DOHH2 (cell line): ENCODE data around the gene MTOR.
A peak's percentile ranks its signal among the peaks of the same experiment; 100 is the strongest.
"Not testable (repeated sequence)": the region's sequence is repeated elsewhere in the genome, so short reads cannot be mapped to it uniquely, and the experiment has no call there.

Experiments used
- H3F3A ChIP-seq: fragments of 200-600 bp; sonication (generic), shearing (Covaris generic); 2 replicates; pipeline ENCODE4 v1.6.0; 2016; ENCODE audit warnings: antibody characterized with exemption, mild to moderate bottlenecking; ENCODE audit not compliant: control insufficient read depth, insufficient read depth
- H3K27ac ChIP-seq: fragments of 200-600 bp; sonication (generic); 2 replicates; pipeline ENCODE4 v1.5.1; 2014; ENCODE audit warnings: low read depth, mild to moderate bottlenecking, low read length, moderate library complexity
- H3K27me3 ChIP-seq: fragments of 200-600 bp; sonication (generic); 2 replicates; pipeline ENCODE4 v1.6.1; 2014; ENCODE audit warnings: mild to moderate bottlenecking, low read length, mixed read lengths; ENCODE audit not compliant: control insufficient read depth
- H3K36me3 ChIP-seq: fragments of 200-600 bp; sonication (generic); 2 replicates; pipeline ENCODE4 v1.6.1; 2014; ENCODE audit warnings: mild to moderate bottlenecking, low read length, moderate library complexity, mixed read lengths; ENCODE audit not compliant: control insufficient read depth
- H3K4me1 ChIP-seq: fragments of 200-600 bp; sonication (generic); 2 replicates; pipeline ENCODE4 v1.6.1; 2014; ENCODE audit warnings: mild to moderate bottlenecking, low read length, mixed read lengths; ENCODE audit not compliant: control insufficient read depth
- H3K4me2 ChIP-seq: fragments of 200-600 bp; sonication (generic); 2 replicates; pipeline ENCODE4 v1.6.0; 2014; ENCODE audit warnings: mild to moderate bottlenecking, low read length, moderate library complexity
- H3K4me3 ChIP-seq: fragments of 200-600 bp; sonication (generic); 2 replicates; pipeline ENCODE4 v1.5.1; 2014; ENCODE audit warnings: mild to moderate bottlenecking, low read length, mixed read lengths
- H3K79me2 ChIP-seq: fragments of 200-600 bp; sonication (generic); 2 replicates; pipeline ENCODE4 v1.6.1; 2014; ENCODE audit warnings: mild to moderate bottlenecking, low read length, mixed read lengths; ENCODE audit not compliant: control insufficient read depth
- H3K9me2 ChIP-seq: fragments of 200-600 bp; sonication (generic); replicated peaks from 2 replicates; pipeline ENCODE4 v1.6.1; 2014; ENCODE audit warnings: mild to moderate bottlenecking, low read length, mixed read lengths; ENCODE audit not compliant: control insufficient read depth
- H3K9me3 ChIP-seq: fragments of 200-600 bp; sonication (generic); 2 replicates; pipeline ENCODE4 v1.6.1; 2014; ENCODE audit warnings: antibody characterized with exemption, low read length, mixed read lengths; ENCODE audit not compliant: control insufficient read depth, insufficient read depth
- H4K20me1 ChIP-seq: fragments of 200-600 bp; sonication (generic); 2 replicates; pipeline ENCODE4 v1.6.0; 2014; ENCODE audit warnings: low read depth, mild to moderate bottlenecking, antibody characterized with exemption, low read length, moderate library complexity; ENCODE audit not compliant: control insufficient read depth, insufficient read depth
- EZH2phosphoT487 ChIP-seq: fragments of 200-600 bp; sonication (generic); IDR thresholded peaks from 2 replicates; pipeline ENCODE4 v1.6.1; 2017; ENCODE audit warnings: borderline replicate concordance, mild to moderate bottlenecking, antibody characterized with exemption, low read length, moderate library complexity, mixed read lengths
- TF ChIP-seq, protein P1 (sequence below): fragments of 200-600 bp; sonication (generic); IDR thresholded peaks from one replicate; pipeline ENCODE4 v1.5.1; 2014; ENCODE audit warnings: antibody characterized with exemption, mild to moderate bottlenecking, low read depth, low read length; ENCODE audit not compliant: poor library complexity, severe bottlenecking

Gene MTOR

DNA sequence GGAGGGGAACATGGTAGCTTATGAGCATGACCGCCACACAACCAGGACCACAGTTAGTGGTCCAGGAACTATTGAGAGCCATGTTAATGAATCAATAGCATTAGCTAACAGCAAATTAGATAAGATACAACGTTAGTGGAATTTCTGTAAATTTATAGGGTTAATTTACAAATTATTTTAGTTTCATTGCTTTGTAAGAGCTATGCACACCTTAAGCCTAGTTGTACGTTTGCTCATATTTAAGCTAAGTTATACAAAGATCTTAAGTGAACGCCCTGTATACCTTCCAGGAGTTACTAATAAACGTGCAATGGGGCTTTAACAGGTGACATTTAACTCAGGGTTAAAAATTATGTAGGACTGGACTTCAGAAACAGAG, 163.4 kb downstream of the MTOR start:
- H3K4me3 ChIP-seq = peak overlapping the region; percentile 95
- H3K27me3 ChIP-seq = no peaks in the 10 kb centered on the region
- no peaks in the 10 kb centered on the region for H4K20me1 ChIP-seq
- H3F3A ChIP-seq = peaks cover 6% of the 10 kb centered on the region
- peak overlapping the region; percentile 53; the same call in 1 of the 2 replicates for H3K27ac ChIP-seq
- H3K9me2 ChIP-seq = no peaks in the 10 kb centered on the region
- H3K4me1 ChIP-seq = peaks cover 16% of the 10 kb centered on the region
- H3K79me2 ChIP-seq = peaks cover 30% of the 10 kb centered on the region
- H3K4me2 ChIP-seq = peak overlapping the region; percentile 71
- H3K9me3 ChIP-seq = no peaks in the 10 kb centered on the region
- H3K36me3 ChIP-seq = peaks cover 35% of the 10 kb centered on the region
- TF ChIP-seq EZH2phosphoT487 = no peak
- TF ChIP-seq, protein P1, sequence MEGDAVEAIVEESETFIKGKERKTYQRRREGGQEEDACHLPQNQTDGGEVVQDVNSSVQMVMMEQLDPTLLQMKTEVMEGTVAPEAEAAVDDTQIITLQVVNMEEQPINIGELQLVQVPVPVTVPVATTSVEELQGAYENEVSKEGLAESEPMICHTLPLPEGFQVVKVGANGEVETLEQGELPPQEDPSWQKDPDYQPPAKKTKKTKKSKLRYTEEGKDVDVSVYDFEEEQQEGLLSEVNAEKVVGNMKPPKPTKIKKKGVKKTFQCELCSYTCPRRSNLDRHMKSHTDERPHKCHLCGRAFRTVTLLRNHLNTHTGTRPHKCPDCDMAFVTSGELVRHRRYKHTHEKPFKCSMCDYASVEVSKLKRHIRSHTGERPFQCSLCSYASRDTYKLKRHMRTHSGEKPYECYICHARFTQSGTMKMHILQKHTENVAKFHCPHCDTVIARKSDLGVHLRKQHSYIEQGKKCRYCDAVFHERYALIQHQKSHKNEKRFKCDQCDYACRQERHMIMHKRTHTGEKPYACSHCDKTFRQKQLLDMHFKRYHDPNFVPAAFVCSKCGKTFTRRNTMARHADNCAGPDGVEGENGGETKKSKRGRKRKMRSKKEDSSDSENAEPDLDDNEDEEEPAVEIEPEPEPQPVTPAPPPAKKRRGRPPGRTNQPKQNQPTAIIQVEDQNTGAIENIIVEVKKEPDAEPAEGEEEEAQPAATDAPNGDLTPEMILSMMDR = no peak

DNA sequence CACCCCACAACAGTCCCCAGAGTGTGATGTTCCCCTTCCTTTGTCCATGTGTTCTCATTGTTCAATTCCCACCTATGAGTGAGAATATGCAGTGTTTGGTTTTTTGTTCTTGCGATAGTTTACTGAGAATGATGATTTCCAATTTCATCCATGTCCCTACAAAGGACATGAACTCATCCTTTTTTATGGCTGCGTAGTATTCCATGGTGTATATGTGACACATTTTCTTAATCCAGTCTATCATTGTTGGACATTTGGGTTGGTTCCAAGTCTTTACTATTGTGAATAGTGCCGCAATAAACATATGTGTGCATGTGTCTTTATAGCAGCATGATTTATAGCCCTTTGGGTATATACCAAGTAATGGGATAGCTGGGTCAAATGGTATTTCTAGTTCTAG, 178.6 kb downstream of the MTOR start:
- not testable (repeated sequence) for H3K4me1 ChIP-seq, H4K20me1 ChIP-seq, H3F3A ChIP-seq, H3K27me3 ChIP-seq, H3K9me3 ChIP-seq, H3K79me2 ChIP-seq, H3K9me2 ChIP-seq, H3K4me2 ChIP-seq, H3K27ac ChIP-seq, H3K4me3 ChIP-seq
- H3K36me3 ChIP-seq = peaks cover 61% of the 10 kb centered on the region

DNA sequence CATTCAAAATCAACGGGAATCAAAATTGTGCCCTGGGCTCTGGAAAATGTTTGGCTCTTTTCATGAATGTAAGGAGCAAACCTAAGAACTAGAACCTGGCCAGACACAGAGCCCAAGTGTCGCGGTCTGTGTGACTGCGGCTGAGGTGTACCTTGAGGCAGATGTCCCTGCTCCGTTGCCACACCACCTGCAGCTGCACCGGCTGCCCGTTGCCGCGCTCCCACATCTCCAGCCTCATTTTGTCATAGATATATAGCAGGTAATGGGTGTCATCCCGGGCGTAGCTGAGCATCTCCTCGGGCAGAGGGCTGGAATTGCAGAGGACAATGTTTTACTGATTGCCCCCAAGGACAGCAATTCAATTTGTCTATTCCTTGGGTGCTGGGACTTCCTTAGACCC, 181.4 kb downstream of the MTOR start:
- Histone ChIP-seq H3K9me3 (no peaks in the 10 kb centered on the region), H3K27ac (no peak overlapping the region), H4K20me1 (no peaks in the 10 kb centered on the region), H3K4me1 (no peaks in the 10 kb centered on the region), H3K4me3 (no peak overlapping the region), H3F3A (no peaks in the 10 kb centered on the region), H3K27me3 (no peaks in the 10 kb centered on the region), H3K79me2 (no peaks in the 10 kb centered on the region), H3K36me3 (peaks cover 62% of the 10 kb centered on the region), H3K9me2 (no peaks in the 10 kb centered on the region), H3K4me2 (no peak overlapping the region)
- TF ChIP-seq EZH2phosphoT487 = no peak
- TF ChIP-seq, protein P1 = no peak

DNA sequence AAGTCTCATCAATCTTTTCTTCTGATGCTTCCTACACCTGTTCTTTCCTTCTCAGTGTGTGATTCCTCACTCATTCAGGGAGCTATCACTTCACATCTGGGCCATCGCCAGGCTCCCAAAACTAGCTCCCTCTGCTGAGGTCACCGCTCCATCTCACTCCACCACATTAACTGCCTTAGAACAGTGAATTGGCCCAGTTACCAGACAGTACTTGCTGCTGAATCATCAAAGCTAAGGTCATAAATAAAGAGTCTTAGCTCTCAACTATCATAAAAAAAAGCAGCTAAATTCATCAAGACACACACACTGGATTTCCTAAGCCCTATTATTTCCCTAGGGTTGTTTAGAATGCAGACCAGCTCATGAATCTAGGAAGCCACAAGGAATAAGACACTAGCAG, 183.7 kb downstream of the MTOR start:
- Histone ChIP-seq H3F3A (no peaks in the 10 kb centered on the region), H3K9me2 (no peaks in the 10 kb centered on the region), H3K4me3 (no peak overlapping the region), H3K27ac (no peak overlapping the region), H3K36me3 (peaks cover 82% of the 10 kb centered on the region), H3K4me1 (peaks cover 6% of the 10 kb centered on the region), H3K27me3 (no peaks in the 10 kb centered on the region), H3K9me3 (no peaks in the 10 kb centered on the region), H3K4me2 (no peak overlapping the region), H3K79me2 (no peaks in the 10 kb centered on the region), H4K20me1 (no peaks in the 10 kb centered on the region)
- no peak for TF ChIP-seq EZH2phosphoT487
- TF ChIP-seq, protein P1 = no peak

DNA sequence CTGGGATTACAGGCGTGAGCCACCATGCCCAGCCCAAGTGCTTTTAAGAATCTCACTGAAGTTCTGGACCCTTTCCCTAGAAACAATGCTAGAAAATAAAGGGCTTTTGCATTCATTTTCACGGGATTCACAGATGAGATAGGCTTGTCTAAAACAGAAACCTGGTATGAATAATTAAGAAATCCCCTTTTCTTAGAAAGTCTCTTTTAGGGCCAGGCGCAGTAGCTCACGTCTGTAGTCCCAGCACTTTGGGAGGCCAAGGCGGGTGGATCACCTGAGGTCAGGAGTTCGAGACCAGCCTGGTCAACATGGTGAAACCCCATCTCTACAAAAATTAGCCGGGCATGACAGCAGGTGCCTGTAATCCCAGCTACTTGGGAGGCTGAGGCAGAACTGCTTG, 189.0 kb downstream of the MTOR start:
- peak overlapping the region; percentile 69 for H3K4me2 ChIP-seq
- H3F3A ChIP-seq, H3K79me2 ChIP-seq, H3K9me3 ChIP-seq, H3K27me3 ChIP-seq, H3K9me2 ChIP-seq, H3K4me3 ChIP-seq, H4K20me1 ChIP-seq: not testable (repeated sequence)
- H3K27ac ChIP-seq = peak overlapping the region; percentile 55; the same call in 1 of the 2 replicates
- peaks cover 28% of the 10 kb centered on the region for H3K4me1 ChIP-seq
- peaks cover 91% of the 10 kb centered on the region for H3K36me3 ChIP-seq
